KOPT-K1 (cell line): ENCODE measurements around the gene UPF3A.

Experiments
- H3K27ac ChIP-seq: fragments of 200-600 bp; sonication (generic); 2 replicates; pipeline ENCODE4 v1.5.1; 2016; ENCODE audit warnings: antibody characterized with exemption, mild to moderate bottlenecking, low read depth, low read length; ENCODE audit not compliant: poor library complexity, severe bottlenecking
- H3K36me3 ChIP-seq: fragments of 200-600 bp; sonication (generic); 2 replicates; pipeline ENCODE4 v1.5.1; 2017; ENCODE audit warnings: antibody characterized with exemption, mild to moderate bottlenecking, low read length, moderate library complexity; ENCODE audit not compliant: insufficient read depth
- H3K9me3 ChIP-seq: fragments of 200-600 bp; sonication (generic); 2 replicates; pipeline ENCODE4 v1.5.1; 2017; ENCODE audit warnings: antibody characterized with exemption, low read length, mild to moderate bottlenecking; ENCODE audit not compliant: insufficient read depth, poor library complexity, severe bottlenecking

UPF3A gene

GRCh38 chr13:114309806-114310410 is 28.5 kb downstream of the UPF3A start:
- H3K36me3 ChIP-seq, result peaks cover 16% of the 10 kb centered on the region
- no peak overlapping the region for H3K27ac ChIP-seq
- no peaks in the 10 kb centered on the region for H3K9me3 ChIP-seq

GRCh38 chr13:114310956-114311355 is 29.6 kb downstream of the UPF3A start:
- H3K36me3 ChIP-seq, result peaks cover 12% of the 10 kb centered on the region
- H3K9me3 ChIP-seq, result no peaks in the 10 kb centered on the region
- no peak overlapping the region for H3K27ac ChIP-seq

- Histone ChIP-seq H3K9me3 (no peaks in the 10 kb centered on the region), H3K27ac (no peak overlapping the region), H3K36me3 (peaks cover 8% of the 10 kb centered on the region)
Measured at GRCh38 chr13:114311387-114311786, 30.0 kb downstream of the UPF3A start.

DNA sequence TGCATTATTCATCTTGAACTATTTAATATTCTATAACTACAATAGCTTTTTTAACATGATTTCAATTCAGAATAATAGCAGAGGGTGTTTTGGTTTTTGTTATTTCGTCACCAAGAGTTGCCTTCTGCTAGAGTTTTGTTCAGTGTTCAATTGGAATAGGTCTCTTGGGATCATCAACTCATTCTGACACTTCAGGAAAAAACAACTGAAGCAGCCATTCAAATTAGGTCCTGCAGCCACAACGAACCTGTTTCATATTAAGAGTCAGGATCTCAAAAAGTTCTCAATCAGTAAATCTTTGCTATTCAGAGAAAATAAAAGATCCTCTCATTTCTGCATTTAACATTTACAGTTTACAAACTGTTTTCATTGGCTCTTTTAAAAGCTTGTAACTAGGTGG is 30.5 kb downstream of the UPF3A start:
- no peaks in the 10 kb centered on the region for H3K9me3 ChIP-seq
- H3K27ac ChIP-seq, result no peak overlapping the region
- H3K36me3 ChIP-seq, result peaks cover 8% of the 10 kb centered on the region

GRCh38 chr13:114313061-114313860 is 31.9 kb downstream of the UPF3A start:
- Histone ChIP-seq H3K36me3 (peaks cover 17% of the 10 kb centered on the region), H3K9me3 (no peaks in the 10 kb centered on the region), H3K27ac (peak overlapping the region; percentile 85)

- H3K9me3 ChIP-seq, result no peaks in the 10 kb centered on the region
- H3K36me3 ChIP-seq, result peaks cover 27% of the 10 kb centered on the region
- peak within 1 kb of the TSS; percentile 85 for H3K27ac ChIP-seq
Measured at GRCh38 chr13:114314074-114314912, 32.9 kb downstream of the UPF3A start, which contains the start of gene CHAMP1. TSS of gene CHAMP1 (plus strand) at chr13:114314503. CDS start at chr13:114323843, 9,340 bp downstream.

- Histone ChIP-seq H3K36me3 (peaks cover 37% of the 10 kb centered on the region), H3K27ac (peak overlapping the region; percentile 85)
Measured at GRCh38 chr13:114315074-114315785, 33.8 kb downstream of the UPF3A start.

GRCh38 chr13:114318624-114319023 is 37.2 kb downstream of the UPF3A start:
- H3K27ac ChIP-seq, result no peak overlapping the region
- no peaks in the 10 kb centered on the region for H3K9me3 ChIP-seq
- H3K36me3 ChIP-seq, result peaks cover 70% of the 10 kb centered on the region

More at GRCh38 chr13:114315074-114315785, 33.8 kb downstream of the UPF3A start:
- H3K9me3 ChIP-seq, result no peaks in the 10 kb centered on the region

- no peaks in the 10 kb centered on the region for H3K9me3 ChIP-seq
- peaks cover 79% of the 10 kb centered on the region for H3K36me3 ChIP-seq
- H3K27ac ChIP-seq, result no peak overlapping the region
Measured at GRCh38 chr13:114319441-114319913, 38.1 kb downstream of the UPF3A start.

DNA sequence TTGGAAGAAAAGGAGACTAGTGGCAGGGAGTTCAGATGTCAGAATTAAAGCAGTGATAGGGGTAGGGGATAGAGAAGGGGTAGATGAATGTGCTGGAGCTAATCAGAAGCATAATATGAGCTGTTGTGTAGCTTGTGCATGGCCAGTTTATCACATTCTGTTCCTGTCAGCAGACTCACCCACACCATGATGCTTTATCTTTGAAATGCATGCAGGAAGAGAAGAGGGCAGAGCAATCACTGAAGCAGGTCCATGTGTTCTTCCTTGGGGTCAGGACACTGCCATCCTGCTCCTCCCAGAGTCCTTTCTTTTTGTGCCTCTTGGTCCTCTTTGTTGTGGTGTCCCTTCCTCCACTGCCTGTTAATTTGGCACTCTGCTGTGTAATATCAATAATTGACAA is 38.7 kb downstream of the UPF3A start:
- Histone ChIP-seq H3K9me3 (no peaks in the 10 kb centered on the region), H3K36me3 (peaks cover 85% of the 10 kb centered on the region), H3K27ac (no peak overlapping the region)

- Histone ChIP-seq H3K36me3 (peaks cover 97% of the 10 kb centered on the region), H3K27ac (no peak overlapping the region), H3K9me3 (no peaks in the 10 kb centered on the region)
Measured at GRCh38 chr13:114321256-114321655, 39.9 kb downstream of the UPF3A start.

GRCh38 chr13:114323349-114323748 is 41.9 kb downstream of the UPF3A start:
- H3K9me3 ChIP-seq, result no peaks in the 10 kb centered on the region
- H3K27ac ChIP-seq, result no peak overlapping the region
- H3K36me3 ChIP-seq, result peaks cover 100% of the 10 kb centered on the region

GRCh38 chr13:114324334-114324733 is 42.9 kb downstream of the UPF3A start:
- H3K36me3 ChIP-seq, result peaks cover 100% of the 10 kb centered on the region
- no peak overlapping the region for H3K27ac ChIP-seq

DNA sequence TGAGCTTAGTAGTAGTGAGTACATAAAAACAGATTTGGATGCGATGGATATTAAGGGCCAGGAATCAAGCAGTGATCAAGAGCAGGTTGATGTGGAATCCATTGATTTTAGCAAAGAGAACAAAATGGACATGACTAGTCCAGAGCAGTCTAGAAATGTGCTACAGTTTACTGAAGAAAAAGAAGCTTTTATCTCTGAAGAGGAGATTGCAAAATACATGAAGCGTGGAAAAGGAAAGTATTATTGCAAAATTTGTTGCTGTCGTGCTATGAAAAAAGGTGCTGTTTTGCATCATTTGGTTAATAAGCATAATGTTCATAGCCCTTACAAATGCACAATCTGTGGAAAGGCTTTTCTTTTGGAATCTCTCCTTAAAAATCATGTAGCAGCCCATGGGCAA is 44.3 kb downstream of the UPF3A start:
- Histone ChIP-seq H3K36me3 (peaks cover 96% of the 10 kb centered on the region), H3K27ac (no peak overlapping the region), H3K9me3 (no peaks in the 10 kb centered on the region)

More at GRCh38 chr13:114324334-114324733, 42.9 kb downstream of the UPF3A start:
- H3K9me3 ChIP-seq, result no peaks in the 10 kb centered on the region
